KMS-11 (cell line): Measurements from ENCODE around the gene POLDIP2.

ENCODE experiments used
- H2AFZ ChIP-seq: fragments of 200-600 bp; sonication (generic); 2 replicates; pipeline ENCODE4 v1.6.1; 2016; ENCODE audit warnings: antibody characterized with exemption, mixed run types, low read depth
- H3K27ac ChIP-seq: fragments of 200-600 bp; sonication (generic); 2 replicates; pipeline ENCODE4 v1.6.1; 2016; ENCODE audit warnings: mild to moderate bottlenecking, mixed run types
- H3K27me3 ChIP-seq: fragments of 200-600 bp; sonication (generic); 2 replicates; pipeline ENCODE4 v1.6.1; 2017; ENCODE audit warnings: mild to moderate bottlenecking, low read depth, mixed run types, moderate library complexity; ENCODE audit not compliant: insufficient read depth
- H3K36me3 ChIP-seq: fragments of 200-600 bp; sonication (generic); 2 replicates; pipeline ENCODE4 v1.6.1; 2017; ENCODE audit warnings: mild to moderate bottlenecking, mixed run types; ENCODE audit not compliant: insufficient read depth
- H3K4me1 ChIP-seq: fragments of 200-600 bp; sonication (generic); 2 replicates; pipeline ENCODE4 v1.6.1; 2016; ENCODE audit warnings: mild to moderate bottlenecking, low read depth, mixed run types; ENCODE audit not compliant: poor library complexity, severe bottlenecking
- H3K4me2 ChIP-seq: fragments of 200-600 bp; sonication (generic); 2 replicates; pipeline ENCODE4 v1.7.0; 2016; ENCODE audit warnings: mild to moderate bottlenecking, mixed run types
- H3K4me3 ChIP-seq: fragments of 200-600 bp; sonication (generic); IDR thresholded peaks from 2 replicates; pipeline ENCODE4 v1.6.1; 2017; ENCODE audit warnings: low read depth, low read length, mixed read lengths; ENCODE audit not compliant: insufficient read depth
- H3K79me2 ChIP-seq: fragments of 200-600 bp; sonication (generic); 2 replicates; pipeline ENCODE4 v1.6.1; 2016; ENCODE audit warnings: low read depth, mixed run types; ENCODE audit not compliant: insufficient read depth
- H3K9ac ChIP-seq: fragments of 200-600 bp; sonication (generic); 2 replicates; pipeline ENCODE4 v1.6.1; 2016; ENCODE audit warnings: mild to moderate bottlenecking, mixed run types
- H4K20me1 ChIP-seq: fragments of 200-600 bp; sonication (generic); 2 replicates; pipeline ENCODE4 v1.6.1; 2016; ENCODE audit warnings: mild to moderate bottlenecking, mixed run types; ENCODE audit not compliant: insufficient read depth
- CTCF ChIP-seq: fragments of 200-600 bp; sonication (generic); conservative IDR thresholded peaks from 2 replicates; pipeline ENCODE4 v1.6.1; 2017; ENCODE audit warnings: low read depth, mild to moderate bottlenecking, antibody characterized with exemption, low read length, moderate library complexity, mixed read lengths

POLDIP2 gene

GRCh38 chr17:28319598-28319935 lies 37.8 kb downstream of the POLDIP2 start:
- H3K27ac ChIP-seq, result peak overlapping the region; percentile 83
- H3K36me3 ChIP-seq, result no peaks in the 10 kb centered on the region; the same call in 1 of the 2 replicates
- no peaks in the 10 kb centered on the region for H3K27me3 ChIP-seq
- TF ChIP-seq CTCF, result no peak
- H3K4me2 ChIP-seq, result peak overlapping the region; percentile 72
- H3K9ac ChIP-seq, result peak overlapping the region; percentile 97
- no peak overlapping the region for H3K4me3 ChIP-seq
- H3K79me2 ChIP-seq, result peaks cover 54% of the 10 kb centered on the region
- H4K20me1 ChIP-seq, result peaks cover 6% of the 10 kb centered on the region; the same call in 1 of the 2 replicates
- peaks cover 34% of the 10 kb centered on the region for H3K4me1 ChIP-seq
- H2AFZ ChIP-seq, result peak overlapping the region; percentile 97

DNA sequence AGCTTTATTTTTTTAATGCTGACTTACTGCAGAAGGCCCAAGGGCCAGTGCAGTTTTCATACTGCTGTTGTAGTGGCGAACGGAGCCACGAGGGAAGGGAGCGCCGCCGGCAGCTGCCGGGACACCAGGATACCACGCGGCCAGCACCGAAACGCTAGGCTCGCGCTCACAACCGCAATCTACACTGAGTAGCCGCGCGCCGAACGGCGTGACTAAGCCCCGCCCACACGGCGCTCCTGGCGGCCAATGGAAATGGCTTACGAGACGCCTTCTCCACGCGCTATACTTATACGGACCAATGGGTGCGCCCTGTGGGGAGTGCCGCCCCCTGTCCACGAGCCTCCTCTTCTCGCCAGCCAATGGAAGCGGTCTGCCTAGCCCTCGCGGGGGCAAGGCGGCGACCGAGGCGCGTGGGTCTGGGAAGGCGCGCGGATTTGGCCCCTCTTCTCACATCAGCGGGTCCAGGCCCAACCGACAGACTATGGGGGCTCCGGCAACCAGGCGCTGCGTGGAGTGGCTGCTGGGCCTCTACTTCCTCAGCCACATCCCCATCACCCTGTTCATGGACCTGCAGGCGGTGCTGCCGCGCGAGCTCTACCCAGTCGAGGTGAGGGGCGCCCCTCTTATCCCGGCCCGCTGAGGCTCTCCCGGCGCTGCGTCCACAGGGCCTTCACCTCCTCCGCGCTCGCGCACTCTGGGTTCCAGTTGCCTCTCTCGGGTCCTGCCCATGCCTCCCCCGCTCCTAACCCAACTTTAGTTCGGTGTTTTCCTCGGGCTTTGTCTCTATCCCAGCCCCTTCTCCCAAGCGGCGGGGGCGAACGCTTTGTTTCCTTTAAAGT lies 38.3 kb downstream of the POLDIP2 start, which contains the start of gene TMEM97:
TMEM97 (plus strand) TSS at position 442 of the 839 bp plus-strand sequence; CDS start at position 482, 40 bp downstream.
- Histone ChIP-seq H3K27me3 (no peaks in the 10 kb centered on the region), H4K20me1 (no peaks in the 10 kb centered on the region; the same call in 1 of the 2 replicates), H3K4me1 (peaks cover 34% of the 10 kb centered on the region), H3K4me3 (no peak within 1 kb of the TSS), H3K79me2 (peaks cover 49% of the 10 kb centered on the region), H2AFZ (peak within 1 kb of the TSS; percentile 97), H3K27ac (peak within 1 kb of the TSS; percentile 83), H3K36me3 (no peaks in the 10 kb centered on the region; the same call in 1 of the 2 replicates), H3K9ac (peak within 1 kb of the TSS; percentile 97), H3K4me2 (peak within 1 kb of the TSS; percentile 99)
- TF ChIP-seq CTCF, result peak; percentile 11; the same call in 1 of the 2 replicates

DNA sequence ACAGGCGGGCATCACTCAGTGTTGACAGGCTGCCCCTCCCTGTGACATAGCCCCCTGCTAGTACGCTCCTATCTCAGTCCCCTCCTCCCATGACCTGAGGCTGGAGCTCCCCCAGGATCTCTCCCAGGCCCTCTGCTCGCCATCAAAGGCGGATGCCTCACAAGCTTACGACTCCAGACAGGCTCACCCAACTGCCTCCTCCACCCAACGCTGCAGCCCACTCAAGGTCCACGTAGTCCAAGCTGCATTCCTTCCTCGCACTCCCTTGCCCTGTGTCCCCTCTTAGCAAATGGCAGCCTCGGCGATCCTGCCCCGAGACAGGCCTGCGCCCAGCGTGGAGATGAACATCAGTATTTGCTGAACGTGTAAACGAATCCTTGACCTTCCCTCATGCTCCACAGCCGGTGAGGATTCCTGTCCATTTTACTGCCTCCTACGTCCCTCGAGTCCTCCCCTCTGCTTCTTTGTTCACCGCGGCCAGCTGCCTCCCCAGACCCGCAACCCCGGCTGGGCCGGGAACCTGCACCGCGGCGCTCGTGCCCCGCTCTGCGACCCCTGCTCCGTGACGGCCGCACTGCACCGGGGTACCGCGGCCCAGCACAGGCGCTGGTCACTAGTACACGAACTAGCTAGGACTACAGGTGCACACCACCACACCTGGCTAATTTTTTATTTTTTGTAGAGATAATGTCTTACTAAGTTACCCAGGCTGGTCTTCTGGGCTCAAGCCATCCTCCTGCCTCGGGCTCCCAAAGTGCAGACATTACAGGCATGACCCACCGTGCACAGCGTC lies 39.2 kb downstream of the POLDIP2 start:
- Histone ChIP-seq H3K79me2 (peaks cover 40% of the 10 kb centered on the region), H3K4me2 (peak overlapping the region; percentile 99), H3K27ac (peak overlapping the region; percentile 83), H3K9ac (peak overlapping the region; percentile 97), H4K20me1 (no peaks in the 10 kb centered on the region; the same call in 1 of the 2 replicates), H3K36me3 (no peaks in the 10 kb centered on the region; the same call in 1 of the 2 replicates), H2AFZ (peak overlapping the region; percentile 97), H3K27me3 (no peaks in the 10 kb centered on the region), H3K4me3 (no peak overlapping the region), H3K4me1 (peaks cover 34% of the 10 kb centered on the region)
- TF ChIP-seq CTCF, result no peak

- Histone ChIP-seq H3K79me2 (peaks cover 32% of the 10 kb centered on the region), H3K4me2 (peak overlapping the region; percentile 99), H3K9ac (peak overlapping the region; percentile 97; the same call in 1 of the 2 replicates), H3K4me3 (no peak overlapping the region), H4K20me1 (no peaks in the 10 kb centered on the region; the same call in 1 of the 2 replicates), H2AFZ (peak overlapping the region; percentile 97; the same call in 1 of the 2 replicates), H3K4me1 (peaks cover 30% of the 10 kb centered on the region), H3K27ac (no peak overlapping the region), H3K36me3 (no peaks in the 10 kb centered on the region; the same call in 1 of the 2 replicates), H3K27me3 (no peaks in the 10 kb centered on the region)
- TF ChIP-seq CTCF, result no peak
Measured at GRCh38 chr17:28317099-28317965, 40.0 kb downstream of the POLDIP2 start.
